GM19351 (cell line): ENCODE data around the gene HDAC3.

ENCODE experiments used
- ATAC-seq: cut with Tn5 transposase; IDR thresholded peaks from one replicate; pipeline ENCODE4 v1.9.1; 2021; ENCODE audit warnings: mild to moderate bottlenecking, moderate library complexity; ENCODE audit not compliant: unreplicated experiment

Gene HDAC3

GRCh38 chr5:141662028-141662427 is 25.4 kb upstream of the HDAC3 start:
- no peak for ATAC-seq

GRCh38 chr5:141657937-141658545 is 21.4 kb upstream of the HDAC3 start:
- ATAC-seq, result peak; percentile 90

- ATAC-seq, result no peak
Observed at GRCh38 chr5:141657404-141657803, 20.8 kb upstream of the HDAC3 start.

GRCh38 chr5:141656396-141656795 is 19.7 kb upstream of the HDAC3 start:
- ATAC-seq, result no peak

- ATAC-seq, result no peak
Observed at GRCh38 chr5:141655020-141655419, 18.4 kb upstream of the HDAC3 start.

GRCh38 chr5:141654298-141654697 is 17.6 kb upstream of the HDAC3 start:
- no peak for ATAC-seq

- ATAC-seq, result no peak
Observed at GRCh38 chr5:141651728-141652105, 15.1 kb upstream of the HDAC3 start.

- ATAC-seq, result peak; percentile 93
Observed at GRCh38 chr5:141650851-141651727, 14.4 kb upstream of the HDAC3 start, which contains the start of gene FCHSD1. Gene FCHSD1 (minus strand): TSS chr5:141651418. CDS start chr5:141651368, 50 bp downstream.

- no peak for ATAC-seq
Observed at GRCh38 chr5:141649972-141650371, 13.3 kb upstream of the HDAC3 start.

- ATAC-seq, result no peak
Observed at GRCh38 chr5:141649056-141649688, 12.5 kb upstream of the HDAC3 start.

- no peak for ATAC-seq
Observed at GRCh38 chr5:141647851-141648250, 11.2 kb upstream of the HDAC3 start.

GRCh38 chr5:141647242-141647641 is 10.6 kb upstream of the HDAC3 start:
- ATAC-seq, result no peak

- no peak for ATAC-seq
Observed at GRCh38 chr5:141646026-141646425, 9.4 kb upstream of the HDAC3 start.

GRCh38 chr5:141641634-141642267 is 5.1 kb upstream of the HDAC3 start:
- ATAC-seq, result peak; percentile 39

GRCh38 chr5:141640698-141641097 is 4.0 kb upstream of the HDAC3 start:
- ATAC-seq, result no peak

GRCh38 chr5:141640051-141640415 is 3.4 kb upstream of the HDAC3 start:
- ATAC-seq, result no peak

GRCh38 chr5:141639357-141640050 is 2.9 kb upstream of the HDAC3 start:
- no peak for ATAC-seq

GRCh38 chr5:141638771-141639170 is 2.1 kb upstream of the HDAC3 start:
- ATAC-seq, result no peak

- peak; percentile 34 for ATAC-seq
Observed at GRCh38 chr5:141637767-141638419, 1.2 kb upstream of the HDAC3 start.

- ATAC-seq, result peak; percentile 21
Observed at GRCh38 chr5:141637123-141637766, 596 bp upstream of the HDAC3 start.
